HepG2 (cell line): ENCODE data around the gene SLC7A6OS. TPM values are rescaled to one million over a fixed set of nuclear protein-coding genes. Genes with fewer than 3 reads are reported as not detected.
A peak's percentile ranks its signal among the peaks of the same experiment; 100 is the strongest.

ENCODE experiments used
- ARID5B ChIP-seq: IDR thresholded peaks from 2 replicates; pipeline ENCODE4 v1.4.0; 2020; ENCODE audit warnings: mild to moderate bottlenecking, missing genetic modification reagents
- BORCS8-MEF2B ChIP-seq: sonication (generic); formaldehyde crosslinking; IDR thresholded peaks from 2 replicates; pipeline ENCODE4 v1.8.0; 2022; ENCODE audit warnings: mild to moderate bottlenecking, missing genetic modification reagents
- HOXA9 ChIP-seq: sonication (generic); formaldehyde crosslinking; IDR thresholded peaks from 2 replicates; pipeline ENCODE4 v1.8.1; 2022; ENCODE audit warnings: missing genetic modification reagents, mild to moderate bottlenecking, moderate library complexity, borderline replicate concordance
- MEF2D ChIP-seq: sonication (generic); formaldehyde crosslinking; IDR thresholded peaks from 2 replicates; pipeline ENCODE4 v1.5.1; 2020; ENCODE audit warnings: mild to moderate bottlenecking, missing genetic modification reagents
- PCBP2 ChIP-seq: fragments of 200-400 bp; formaldehyde crosslinking; optimal IDR thresholded peaks from 2 replicates; pipeline ENCODE3; 2018; ENCODE audit warnings: low read length, low read depth; ENCODE audit not compliant: poor library complexity, severe bottlenecking
- PHF21A ChIP-seq: sonication (generic); formaldehyde crosslinking; IDR thresholded peaks from 2 replicates; pipeline ENCODE4 v1.5.0; 2020; ENCODE audit warnings: mild to moderate bottlenecking, missing genetic modification reagents
- REPIN1 ChIP-seq: sonication (generic); formaldehyde crosslinking; IDR thresholded peaks from 2 replicates; pipeline ENCODE4 v1.8.0; 2022; ENCODE audit warnings: missing genetic modification reagents, low read depth, mild to moderate bottlenecking, borderline replicate concordance
- RXRA ChIP-seq: sonication (generic); formaldehyde crosslinking; IDR thresholded peaks from 2 replicates; pipeline ENCODE4 v1.5.1; 2020; ENCODE audit warnings: missing genetic modification reagents
- SIX1 ChIP-seq: sonication (generic); formaldehyde crosslinking; IDR thresholded peaks from 2 replicates; pipeline ENCODE4 v1.4.0; 2020; ENCODE audit warnings: missing genetic modification reagents, borderline replicate concordance
- SYNCRIP ChIP-seq: fragments of 200-400 bp; formaldehyde crosslinking; IDR thresholded peaks from 2 replicates; pipeline ENCODE4 v1.6.1; 2018; ENCODE audit warnings: mild to moderate bottlenecking, low read depth, low read length; ENCODE audit not compliant: insufficient read depth
- TBL1XR1 ChIP-seq: fragments of 150-350 bp; IDR thresholded peaks from 2 replicates; pipeline ENCODE4 v1.6.1; 2014; ENCODE audit warnings: borderline replicate concordance, low read length; ENCODE audit not compliant: partially characterized antibody
- TMF1 ChIP-seq: sonication (generic); formaldehyde crosslinking; IDR thresholded peaks from 2 replicates; pipeline ENCODE4 v1.8.1; 2022; ENCODE audit warnings: low read depth, missing genetic modification reagents
- ZBTB42 ChIP-seq: sonication (generic); formaldehyde crosslinking; IDR thresholded peaks from 2 replicates; pipeline ENCODE4 v1.5.0; 2020; ENCODE audit warnings: mild to moderate bottlenecking, missing genetic modification reagents
- ZKSCAN1 ChIP-seq: fragments of 150-350 bp; IDR thresholded peaks from 2 replicates; pipeline ENCODE4 v1.6.1; 2014; ENCODE audit warnings: low read length
- ZNF224 ChIP-seq: sonication (generic); formaldehyde crosslinking; IDR thresholded peaks from 2 replicates; pipeline ENCODE4 v1.5.0; 2020; ENCODE audit warnings: mild to moderate bottlenecking, missing genetic modification reagents
- ZNF225 ChIP-seq: sonication (generic); formaldehyde crosslinking; IDR thresholded peaks from 2 replicates; pipeline ENCODE4 v1.4.0; 2020; ENCODE audit warnings: mild to moderate bottlenecking, missing genetic modification reagents
- ZNF256 ChIP-seq: sonication (generic); formaldehyde crosslinking; conservative IDR thresholded peaks from 2 replicates; pipeline ENCODE4 v1.4.0; 2020; ENCODE audit warnings: missing genetic modification reagents
- ZNF30 ChIP-seq: sonication (generic); formaldehyde crosslinking; IDR thresholded peaks from 2 replicates; pipeline ENCODE4 v1.5.0; 2020; ENCODE audit warnings: mild to moderate bottlenecking, missing genetic modification reagents
- ZNF619 ChIP-seq: sonication (generic); formaldehyde crosslinking; IDR thresholded peaks from 2 replicates; pipeline ENCODE4 v1.4.0; 2020; ENCODE audit warnings: mild to moderate bottlenecking, missing genetic modification reagents
- polyA plus RNA-seq, 8 experiments: library from polyadenylated mRNA; depleted of rRNA in 3 of 8; stranded (reverse) in 7 of 8; unstranded in 1 of 8; fragments of >200 nt; fragmentation: Illumina TruSeq in 4 of 8; extraction: Trizol in 4 of 8; gene quantifications; 2 replicates each; pipeline versions ENCODE4 v1.2.1 to v1.2.3, GENCODE V29; 2011 to 2016; ENCODE audit warnings: low read depth in 4 of 8, missing spikeins in 1 of 8, mixed read lengths in 1 of 8; ENCODE audit not compliant: insufficient read depth in 1 of 8
- total RNA-seq, 5 experiments: library from RNA; depleted of rRNA; stranded (reverse); fragments of >200 nt; fragmentation: Illumina TruSeq; extraction: Trizol; gene quantifications; 2 replicates each; pipeline ENCODE4 v1.2.3, GENCODE V29; 2016; ENCODE audit warnings: low read depth in 1 of 5
- TF ChIP-seq, protein P1 (sequence below): IDR thresholded peaks from 2 replicates; pipeline ENCODE4 v1.6.1; 2016; ENCODE audit warnings: mild to moderate bottlenecking
- TF ChIP-seq, protein P2 (sequence below): sonication (generic); formaldehyde crosslinking; IDR thresholded peaks from 2 replicates; pipeline ENCODE4 v1.5.0; 2020; ENCODE audit warnings: mild to moderate bottlenecking, missing genetic modification reagents
- TF ChIP-seq, protein P3 (sequence below): IDR thresholded peaks from 2 replicates; pipeline ENCODE4 v1.6.1; 2016; ENCODE audit warnings: low read depth, borderline replicate concordance

The SLC7A6OS gene
- total and polyA plus RNA-seq, 2 of the 13 experiments (the other 11 are each of a cell fraction or from before 2014, with no cell fraction given): 11.2 to 21.5 TPM

- TF ChIP-seq MEF2D (CRISPR knock-in tag): peak; percentile 36; the same call in 1 of the 2 replicates
- peak; percentile 14; the same call in 1 of the 2 replicates for TF ChIP-seq RXRA
- no peak for TF ChIP-seq REPIN1
- TF ChIP-seq, protein P1, sequence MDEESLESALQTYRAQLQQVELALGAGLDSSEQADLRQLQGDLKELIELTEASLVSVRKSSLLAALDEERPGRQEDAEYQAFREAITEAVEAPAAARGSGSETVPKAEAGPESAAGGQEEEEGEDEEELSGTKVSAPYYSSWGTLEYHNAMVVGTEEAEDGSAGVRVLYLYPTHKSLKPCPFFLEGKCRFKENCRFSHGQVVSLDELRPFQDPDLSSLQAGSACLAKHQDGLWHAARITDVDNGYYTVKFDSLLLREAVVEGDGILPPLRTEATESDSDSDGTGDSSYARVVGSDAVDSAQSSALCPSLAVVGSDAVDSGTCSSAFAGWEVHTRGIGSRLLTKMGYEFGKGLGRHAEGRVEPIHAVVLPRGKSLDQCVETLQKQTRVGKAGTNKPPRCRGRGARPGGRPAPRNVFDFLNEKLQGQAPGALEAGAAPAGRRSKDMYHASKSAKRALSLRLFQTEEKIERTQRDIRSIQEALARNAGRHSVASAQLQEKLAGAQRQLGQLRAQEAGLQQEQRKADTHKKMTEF: peak; percentile 33; the same call in 1 of the 2 replicates
- TF ChIP-seq TBL1XR1: peak; percentile 35
- TF ChIP-seq BORCS8-MEF2B: no peak
- peak; percentile 41; the same call in 1 of the 2 replicates for TF ChIP-seq ZNF619 (CRISPR knock-in tag)
- TF ChIP-seq ZNF256 (CRISPR knock-in tag): no peak
- TF ChIP-seq SYNCRIP: no peak
- TF ChIP-seq, protein P2, sequence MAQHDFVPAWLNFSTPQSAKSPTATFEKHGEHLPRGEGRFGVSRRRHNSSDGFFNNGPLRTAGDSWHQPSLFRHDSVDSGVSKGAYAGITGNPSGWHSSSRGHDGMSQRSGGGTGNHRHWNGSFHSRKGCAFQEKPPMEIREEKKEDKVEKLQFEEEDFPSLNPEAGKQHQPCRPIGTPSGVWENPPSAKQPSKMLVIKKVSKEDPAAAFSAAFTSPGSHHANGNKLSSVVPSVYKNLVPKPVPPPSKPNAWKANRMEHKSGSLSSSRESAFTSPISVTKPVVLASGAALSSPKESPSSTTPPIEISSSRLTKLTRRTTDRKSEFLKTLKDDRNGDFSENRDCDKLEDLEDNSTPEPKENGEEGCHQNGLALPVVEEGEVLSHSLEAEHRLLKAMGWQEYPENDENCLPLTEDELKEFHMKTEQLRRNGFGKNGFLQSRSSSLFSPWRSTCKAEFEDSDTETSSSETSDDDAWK (CRISPR knock-in tag): no peak
- TF ChIP-seq ARID5B (CRISPR knock-in tag): peak; percentile 72
- no peak for TF ChIP-seq SIX1 (CRISPR knock-in tag)
- no peak for TF ChIP-seq ZNF224
- TF ChIP-seq, protein P3, sequence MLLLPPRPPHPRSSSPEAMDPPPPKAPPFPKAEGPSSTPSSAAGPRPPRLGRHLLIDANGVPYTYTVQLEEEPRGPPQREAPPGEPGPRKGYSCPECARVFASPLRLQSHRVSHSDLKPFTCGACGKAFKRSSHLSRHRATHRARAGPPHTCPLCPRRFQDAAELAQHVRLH (CRISPR knock-in tag): peak; percentile 14; the same call in 1 of the 2 replicates
- 0 out of 2 replicates have a peak, but pooled peaks have one; percentile 18 for TF ChIP-seq ZKSCAN1
- TF ChIP-seq HOXA9 (CRISPR knock-in tag): no peak
- TF ChIP-seq ZNF30 (CRISPR knock-in tag): no peak
- TF ChIP-seq TMF1: no peak
- TF ChIP-seq PHF21A (CRISPR knock-in tag): peak; percentile 53; the same call in 1 of the 2 replicates
- no peak for TF ChIP-seq PCBP2
- no peak for TF ChIP-seq ZNF225 (CRISPR knock-in tag)
- no peak for TF ChIP-seq ZBTB42 (CRISPR knock-in tag)
These were observed 17.6 kb upstream of the SLC7A6OS start (continued) for GRCh38 chr16:68328151-68328859.
